Heart right ventricle (tissue), 16 donors: Measurements from ENCODE around the gene TENT4B. TPM values are rescaled to one million over a fixed set of nuclear protein-coding genes. Genes with fewer than 3 reads are reported as not detected.
A peak's percentile ranks its signal among the peaks of the same experiment; 100 is the strongest.

Experiments
- ATAC-seq, 8 donors: fragments of 200-7000 bp; cut with Tn5 transposase; one replicate each; pipeline ENCODE4 v1.9.1; 2020; ENCODE audit warnings: mild to moderate bottlenecking in 8 of 8, moderate library complexity in 8 of 8, moderate number of reproducible peaks in 1 of 8
- DNase-seq, 2 donors: peaks; one replicate each; pipeline ENCODE4 v3.0.0-alpha.2; 2020
- H3K27ac ChIP-seq, 10 donors: fragments of 200-600 bp; sonication (generic) in 2 of 10; one replicate each; pipeline versions ENCODE4 v1.5.0 to v1.8.0; 2020 to 2022; ENCODE audit warnings: mild to moderate bottlenecking in 3 of 10
- H3K27me3 ChIP-seq, 7 donors: fragments of 200-600 bp; one replicate each; pipeline ENCODE4 v1.8.0; 2021 to 2022; ENCODE audit warnings: mild to moderate bottlenecking in 2 of 7
- H3K36me3 ChIP-seq, 9 donors: fragments of 200-600 bp; sonication (generic) in 1 of 9; one replicate each; pipeline versions ENCODE4 v1.5.0 to v1.8.0; 2020 to 2022; ENCODE audit warnings: mild to moderate bottlenecking in 2 of 9
- H3K4me1 ChIP-seq, 9 donors: fragments of 200-600 bp; sonication (generic) in 1 of 9; one replicate each; pipeline versions ENCODE4 v1.5.0 to v1.8.0; 2020 to 2022; ENCODE audit warnings: mild to moderate bottlenecking in 4 of 9
- H3K4me3 ChIP-seq, 10 donors: fragments of 200-600 bp; sonication (generic) in 2 of 10; one replicate each; pipeline versions ENCODE4 v1.5.0 to v1.8.0; 2020 to 2022; ENCODE audit warnings: mild to moderate bottlenecking in 7 of 10, moderate library complexity in 2 of 10
- H3K9me3 ChIP-seq, 11 donors: fragments of 200-600 bp in 10 of 11; sonication (generic) in 2 of 11; one replicate each; pipeline versions ENCODE4 v1.5.0 to v1.8.0; 2013 to 2022; ENCODE audit warnings: mild to moderate bottlenecking in 2 of 11, control low read depth in 1 of 11, moderate library complexity in 1 of 11
- WGBS, 2 donors: extraction: QIAGEN DNeasy Blood & Tissue Kit; methylation state at CpG; one replicate each; pipeline ENCODE4 v1.1.7; 2013; ENCODE audit warnings: inconsistent platforms in 1 of 2; 5-methylcytosine and 5-hydroxymethylcytosine counted together
- intact Hi-C, 10 donors: fragments of 100-400 bp; cut with DNase I; formaldehyde crosslinking; loops; one replicate each; pipeline versions ENCODE4 v1.11.1 to v1.14.2; 2022
- polyA plus RNA-seq, 2 donors: library from polyadenylated mRNA; stranded (reverse); fragments of 200-250 nt; gene quantifications; one replicate each; pipeline ENCODE4 v1.2.3, GENCODE V29; 2013
- total RNA-seq, 10 donors: library from RNA; stranded (reverse); fragmentation: NEBNext Ultra II Directional in 3 of 10; extraction: Animal tissue kit (Norgen Biotek cat#: 25700) in 3 of 10; gene quantifications; one replicate each; pipeline versions ENCODE4 v1.2.1 to v1.2.4, GENCODE V29; 2021 to 2023
- TF ChIP-seq, protein P1 (sequence below), 9 donors: fragments of 200-600 bp; sonication (generic) in 2 of 9; IDR thresholded peaks; one replicate each; pipeline versions ENCODE4 v1.5.0 to v1.8.0; 2021 to 2022; ENCODE audit warnings: antibody characterized with exemption in 9 of 9, mild to moderate bottlenecking in 5 of 9, moderate library complexity in 1 of 9
- donor health status: Arrhythmogenic right ventricular cardiomyopathy.
- donor health status: ischemic (EF 13 %, LVEDD 7.1; RV severe dilation, severe dysfunction).
- donor health status: healthy with polysubstance abuse.
- donor health status: DM: no; HTN: yes; CAD: no.
- donor health status: DM: no; HTN: no; CAD: no.
- donor health status: ischemic (EF 25% LVEDD 6.9; RV normal size, moderate dysfunction).
- donor health status: ischemic (EF 25% LVEDD 5.7; RV mildly dilated, moderate dysfunction).
- donor health status: healthy.
- donor health status: DM: yes; HTN: yes; CAD: no.
- donor health status: Ischemic cardiomyopathy.
- donor health status: ischemic (EF 35%, LVEDD 5.7; RV mildly dilated, moderate dysfunction).
- donor health status: nonischemic (EF 11% LVEDD 7.7; RV severe dilation, severe dysfunction).
- donor health status: DM: yes; HTN: yes; CAD: no.
- donor health status: PGD.
- donor health status: ischemic (EF 29% LVEDD 5.4; RV normal size, mild dysfunction).
- donor health status: nonischemic (EF 23%, LVEDD 6.1; RV moderate dilation, normal function).

TENT4B gene
- total and polyA plus RNA-seq, 12 donors = 2.7 to 8.6 (median 6.4) TPM

DNA sequence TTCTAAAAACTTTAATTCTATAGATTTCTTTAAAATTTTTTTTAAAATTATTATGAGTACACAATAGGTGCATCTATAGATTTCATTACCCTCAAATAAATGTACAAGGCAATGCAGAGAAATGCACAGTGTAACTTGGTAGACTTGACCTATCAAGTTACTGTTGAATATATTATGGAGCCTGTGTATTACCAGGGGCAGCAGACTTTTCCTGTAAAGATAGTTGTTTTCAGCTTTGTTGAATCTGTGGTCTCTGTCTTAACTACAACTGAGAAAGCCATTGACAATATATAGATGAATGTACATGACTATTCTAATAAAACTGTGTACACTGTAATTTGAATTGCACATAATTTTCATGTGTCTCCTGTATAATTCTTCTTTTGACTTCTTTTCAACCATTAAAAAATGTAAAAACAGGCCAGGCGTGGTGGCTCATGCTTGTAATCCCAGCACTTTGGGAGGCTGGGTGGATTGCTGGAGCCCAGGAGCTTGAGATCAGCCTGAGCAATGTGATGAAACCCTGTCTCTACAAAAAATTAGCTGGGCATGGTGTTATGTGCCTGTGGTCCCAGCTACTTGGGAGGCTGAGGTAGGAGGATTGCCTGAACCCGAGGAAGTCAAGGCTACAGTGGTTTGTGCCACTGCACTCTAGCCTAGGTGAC is 39.4 kb downstream of the TENT4B start:
- Histone ChIP-seq H3K27ac (no peak overlapping the region), H3K9me3 (no peaks in the 10 kb centered on the region), H3K4me3 (no peak overlapping the region), H3K36me3 (no peaks in the 10 kb centered on the region), H3K27me3 (no peaks in the 10 kb centered on the region), H3K4me1 (peaks cover 0 to 42% (median 25%) of the 10 kb centered on the region in 9 donors)
- ATAC-seq (no peak), DNase-seq (no peak)
- TF ChIP-seq, protein P1, sequence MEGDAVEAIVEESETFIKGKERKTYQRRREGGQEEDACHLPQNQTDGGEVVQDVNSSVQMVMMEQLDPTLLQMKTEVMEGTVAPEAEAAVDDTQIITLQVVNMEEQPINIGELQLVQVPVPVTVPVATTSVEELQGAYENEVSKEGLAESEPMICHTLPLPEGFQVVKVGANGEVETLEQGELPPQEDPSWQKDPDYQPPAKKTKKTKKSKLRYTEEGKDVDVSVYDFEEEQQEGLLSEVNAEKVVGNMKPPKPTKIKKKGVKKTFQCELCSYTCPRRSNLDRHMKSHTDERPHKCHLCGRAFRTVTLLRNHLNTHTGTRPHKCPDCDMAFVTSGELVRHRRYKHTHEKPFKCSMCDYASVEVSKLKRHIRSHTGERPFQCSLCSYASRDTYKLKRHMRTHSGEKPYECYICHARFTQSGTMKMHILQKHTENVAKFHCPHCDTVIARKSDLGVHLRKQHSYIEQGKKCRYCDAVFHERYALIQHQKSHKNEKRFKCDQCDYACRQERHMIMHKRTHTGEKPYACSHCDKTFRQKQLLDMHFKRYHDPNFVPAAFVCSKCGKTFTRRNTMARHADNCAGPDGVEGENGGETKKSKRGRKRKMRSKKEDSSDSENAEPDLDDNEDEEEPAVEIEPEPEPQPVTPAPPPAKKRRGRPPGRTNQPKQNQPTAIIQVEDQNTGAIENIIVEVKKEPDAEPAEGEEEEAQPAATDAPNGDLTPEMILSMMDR (IDR thresholded peaks at IDR 0.05) = no peak
- 94 to 96% methylated on average over 2 of the region's 2 CpGs for WGBS, 2 donors
- intact Hi-C loops = no loop called here

DNA sequence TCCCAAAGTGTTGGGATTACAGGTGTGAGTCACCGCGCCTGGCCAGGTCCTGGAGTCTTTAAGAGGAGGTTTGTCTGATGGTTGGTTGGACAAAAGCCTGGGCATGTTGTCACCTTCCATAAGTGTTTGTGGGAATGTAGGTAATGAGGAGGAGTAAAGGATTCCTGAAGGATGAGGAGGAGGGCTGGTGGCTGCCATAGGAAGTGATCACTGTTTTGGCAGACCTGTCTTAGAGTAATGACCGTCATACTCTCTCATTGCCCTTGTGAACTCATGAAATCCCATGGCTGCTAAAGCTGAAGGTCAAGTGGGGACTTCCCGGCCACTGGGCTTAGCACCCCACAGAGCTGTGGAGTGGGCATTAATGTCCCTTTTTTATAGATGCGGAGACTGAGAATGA is 40.5 kb downstream of the TENT4B start:
- TF ChIP-seq, protein P1 (IDR thresholded peaks at IDR 0.05) = no peak
- no peaks in the 10 kb centered on the region for H3K36me3 ChIP-seq
- H3K27me3 ChIP-seq = no peaks in the 10 kb centered on the region
- ATAC-seq = peak in 2 of 8 donors; percentile 44 to 48
- no peak overlapping the region for H3K4me3 ChIP-seq
- no peak for DNase-seq
- no peak overlapping the region for H3K27ac ChIP-seq
- H3K9me3 ChIP-seq = no peaks in the 10 kb centered on the region
- H3K4me1 ChIP-seq = peaks cover 0 to 45% (median 29%) of the 10 kb centered on the region in 9 donors
- intact Hi-C loops = no loop called here
- WGBS, 2 donors = 77 to 89% methylated on average over 5 of the region's 5 CpGs

DNA sequence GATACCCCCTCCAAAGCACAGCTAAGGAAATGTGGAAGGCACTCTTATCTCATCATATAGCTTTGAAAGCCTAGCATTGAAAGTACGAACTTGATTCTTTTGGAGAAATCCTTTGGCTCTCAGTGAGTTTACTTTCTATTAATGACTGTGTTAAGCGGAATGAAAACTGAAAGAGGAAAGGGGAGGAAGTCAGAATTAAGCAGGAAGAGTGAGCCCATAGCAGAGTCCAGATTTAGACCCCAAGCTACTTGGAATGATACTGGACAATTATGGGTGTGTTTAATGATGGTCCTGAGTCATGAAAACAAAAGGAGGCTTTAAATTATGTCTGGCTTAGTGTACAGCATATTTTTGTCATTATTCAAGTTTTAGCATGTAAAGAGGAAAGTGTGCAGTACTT is 42.2 kb downstream of the TENT4B start:
- H3K27me3 ChIP-seq = no peaks in the 10 kb centered on the region
- H3K36me3 ChIP-seq = no peaks in the 10 kb centered on the region
- ATAC-seq = peak in 2 of 8 donors; percentile 46 to 53
- intact Hi-C loops = loop anchor here in 1 of 10 donors (1.0 kb wide), 1 partner anchor 40 kb away; no protein-coding TSS in a partner anchor
- H3K9me3 ChIP-seq = no peaks in the 10 kb centered on the region
- WGBS, 2 donors = 39 to 41% methylated on average over 2 of the region's 2 CpGs
- no peak for DNase-seq
- H3K4me1 ChIP-seq = peaks cover 0 to 46% (median 23%) of the 10 kb centered on the region in 9 donors
- TF ChIP-seq, protein P1 (IDR thresholded peaks at IDR 0.05) = no peak
- peak overlapping the region in 3 of 10 donors; percentile 1 to 66 (median 54) for H3K27ac ChIP-seq
- H3K4me3 ChIP-seq = no peak overlapping the region

DNA sequence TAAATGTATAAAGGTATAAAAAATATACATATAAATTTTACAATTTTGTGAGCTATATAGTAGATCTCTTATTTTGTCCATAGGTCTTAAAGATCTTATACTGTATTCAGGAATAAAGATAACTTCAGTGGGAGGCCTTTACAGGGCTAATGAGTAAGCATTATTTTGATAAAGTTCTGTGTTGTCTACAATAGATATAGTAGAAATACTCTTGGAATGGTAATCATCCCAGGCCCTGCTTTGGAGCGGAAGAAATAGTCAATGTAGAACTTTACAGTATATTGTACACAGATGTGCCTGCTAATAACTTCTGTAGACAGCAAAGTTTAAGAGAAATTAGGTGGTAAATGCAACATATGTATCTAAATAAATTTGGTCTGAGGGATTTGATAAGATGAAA is 42.6 kb downstream of the TENT4B start:
- Histone ChIP-seq H3K4me3 (no peak overlapping the region), H3K9me3 (no peaks in the 10 kb centered on the region), H3K27me3 (no peaks in the 10 kb centered on the region), H3K36me3 (no peaks in the 10 kb centered on the region), H3K4me1 (peaks cover 0 to 43% (median 23%) of the 10 kb centered on the region in 9 donors), H3K27ac (peak overlapping the region in 2 of 10 donors; percentile 1 to 54)
- DNase-seq (no peak), ATAC-seq (no peak)
- TF ChIP-seq, protein P1 (IDR thresholded peaks at IDR 0.05) = no peak
- 89 to 94% methylated on average over 1 of the region's 1 CpG for WGBS, 2 donors
- intact Hi-C loops = loop anchor here in 1 of 10 donors (1.0 kb wide), 1 partner anchor 40 kb away; no protein-coding TSS in a partner anchor
